Adrenal gland (tissue), 12 donors: Measurements from ENCODE around the gene HEYL. TPM values are rescaled to one million over a fixed set of nuclear protein-coding genes. Genes with fewer than 3 reads are reported as not detected.

Source experiments
- DNase-seq, 7 donors: peaks; one replicate each; pipeline ENCODE4 v3.0.0-alpha.2; 2019 to 2020
- H3K27ac ChIP-seq, 5 donors: fragments of 200-600 bp; sonication (generic) in 4 of 5; 1 replicate in 3 of 5; 2 replicates in 2 of 5; pipeline versions ENCODE4 v1.5.1 to v1.8.0; 2016 to 2020; ENCODE audit warnings: mild to moderate bottlenecking in 1 of 5
- H3K27me3 ChIP-seq: fragments of 200-600 bp; 2 replicates; pipeline ENCODE4 v1.8.0; 2021
- H3K36me3 ChIP-seq, 2 donors: fragments of 200-600 bp; replicated peaks in 1 of 2; 1 replicate in 1 of 2; 2 replicates in 1 of 2; pipeline versions ENCODE4 v1.5.1 to v1.8.0; 2018 to 2022
- H3K4me1 ChIP-seq, 2 donors: fragments of 200-600 bp; replicated peaks in 1 of 2; 1 replicate in 1 of 2; 2 replicates in 1 of 2; pipeline versions ENCODE4 v1.5.1 to v1.8.0; 2018 to 2021
- H3K4me3 ChIP-seq, 4 donors: fragments of 200-600 bp; sonication (generic) in 3 of 4; one replicate each; pipeline ENCODE4 v1.5.1; 2016 to 2018
- H3K9me3 ChIP-seq, 3 donors: fragments of 200-600 bp; sonication (generic) in 1 of 3; replicated peaks in 1 of 3; 1 replicate in 2 of 3; 2 replicates in 1 of 3; pipeline versions ENCODE4 v1.5.1 to v1.8.0; 2016 to 2021
- CTCF ChIP-seq, 6 experiments: fragments of 450-650 bp in 4 of 6; fragments of 200-600 bp in 2 of 6; sonication (generic) in 1 of 6; IDR thresholded peaks; 1 replicate in 5 of 6; 2 replicates in 1 of 6; pipeline versions ENCODE4 v1.5.1 to v1.8.0; 2016 to 2021; ENCODE audit warnings: antibody characterized with exemption in 6 of 6, mild to moderate bottlenecking in 2 of 6, moderate library complexity in 1 of 6
- POLR2A ChIP-seq, 2 donors: fragments of 450-650 bp; IDR thresholded peaks; one replicate each; pipeline ENCODE4 v1.6.1; 2017; ENCODE audit warnings: antibody characterized with exemption in 2 of 2, mild to moderate bottlenecking in 2 of 2, moderate library complexity in 1 of 2
- WGBS, 4 donors: extraction: QIAGEN DNeasy Blood & Tissue Kit in 2 of 4; methylation state at CpG; one replicate each; pipeline versions ENCODE4 v1.1.5 to v1.1.7; 2013 to 2017; 5-methylcytosine and 5-hydroxymethylcytosine counted together
- intact Hi-C, 2 donors: fragments of 100-400 bp; cut with DNase I; formaldehyde crosslinking; loops; one replicate each; pipeline versions ENCODE4 v1.14.1 to v1.15.0; 2022 to 2023
- polyA plus RNA-seq, 3 donors: library from polyadenylated mRNA; stranded (reverse); fragments of 200-250 nt in 2 of 3; fragments of 350-450 nt in 1 of 3; fragmentation: Illumina TruSeq in 1 of 3; extraction: RNeasy Lipid Tissue Mini Kit (QIAGEN cat#74804) in 1 of 3; gene quantifications; one replicate each; pipeline ENCODE4 v1.2.3, GENCODE V29; 2013 to 2014
- total RNA-seq, 9 donors: library from RNA; depleted of rRNA in 4 of 9; stranded (reverse); fragments of >200 nt in 4 of 9; fragments of 120-200 nt in 1 of 9; fragmentation: NEBNext Ultra II Directional in 1 of 9; extraction: Animal tissue kit (Norgen Biotek cat#: 25700) in 1 of 9; gene quantifications; one replicate each; pipeline versions ENCODE4 v1.1.0 to v1.2.4, GENCODE V29; 2013 to 2023
- donor health status: healthy with polysubstance abuse.
- donor health status: Bipolar disorder and iron deficiency.
- donor health status: DM: yes; HTN: yes; CAD: no.
- donor health status: DM: no; HTN: no; CAD: no.
- donor health status: DM: no; HTN: no; CAD: no.
- donor health status: DM: yes; HTN: yes; CAD: no.

The HEYL gene
- total and polyA plus RNA-seq, 12 donors = 2.4 to 27.7 (median 14.0) TPM

GRCh38 chr1:39662861-39663260 lies 23.4 kb upstream of the HEYL start:
- H3K27me3 ChIP-seq = no peaks in the 10 kb centered on the region
- WGBS, 4 donors = 85 to 100% (median 89%) methylated on average over 1 of the region's 1 CpG
- H3K27ac ChIP-seq = no peak overlapping the region
- no peaks in the 10 kb centered on the region for H3K36me3 ChIP-seq
- H3K9me3 ChIP-seq = no peaks in the 10 kb centered on the region
- H3K4me1 ChIP-seq = no peaks in the 10 kb centered on the region
- TF ChIP-seq POLR2A (IDR thresholded peaks at IDR 0.05) (no peak), CTCF (IDR thresholded peaks at IDR 0.05) (no peak)
- DNase-seq = no peak
- no peak overlapping the region for H3K4me3 ChIP-seq
- intact Hi-C loops = no loop called here

DNA sequence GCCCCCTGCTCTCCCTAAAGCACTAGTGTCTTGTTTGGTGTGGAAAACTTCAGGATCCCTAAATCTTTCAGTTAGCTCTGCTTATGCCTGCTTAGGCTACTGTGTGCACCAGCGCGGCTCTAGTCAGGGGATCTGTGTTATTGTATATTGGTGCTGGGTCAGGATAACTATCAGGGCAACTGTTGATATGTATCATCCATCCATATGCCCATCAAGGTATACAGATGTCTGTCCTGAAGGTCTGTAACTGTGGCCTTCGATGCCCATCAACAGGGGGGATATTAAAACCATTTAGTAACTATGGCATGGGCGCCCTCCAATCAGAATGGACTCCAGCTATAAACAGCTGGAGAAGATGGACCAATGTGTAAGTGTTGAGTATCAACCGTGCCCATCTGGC lies 20.1 kb upstream of the HEYL start:
- 79 to 91% (median 85%) methylated on average over 4 to 5 of the region's 5 CpGs for WGBS, 4 donors
- intact Hi-C loops = loop anchor here in 1 of 2 donors (5.0 kb wide), 1 partner anchor 52 kb away; no protein-coding TSS in a partner anchor
- no peak for TF ChIP-seq CTCF (IDR thresholded peaks at IDR 0.05)
- TF ChIP-seq POLR2A (IDR thresholded peaks at IDR 0.05) = no peak
- no peaks in the 10 kb centered on the region for H3K9me3 ChIP-seq
- H3K4me1 ChIP-seq = no peaks in the 10 kb centered on the region
- no peak overlapping the region for H3K4me3 ChIP-seq
- no peak overlapping the region for H3K27ac ChIP-seq
- no peaks in the 10 kb centered on the region for H3K27me3 ChIP-seq
- no peaks in the 10 kb centered on the region for H3K36me3 ChIP-seq
- no peak for DNase-seq

DNA sequence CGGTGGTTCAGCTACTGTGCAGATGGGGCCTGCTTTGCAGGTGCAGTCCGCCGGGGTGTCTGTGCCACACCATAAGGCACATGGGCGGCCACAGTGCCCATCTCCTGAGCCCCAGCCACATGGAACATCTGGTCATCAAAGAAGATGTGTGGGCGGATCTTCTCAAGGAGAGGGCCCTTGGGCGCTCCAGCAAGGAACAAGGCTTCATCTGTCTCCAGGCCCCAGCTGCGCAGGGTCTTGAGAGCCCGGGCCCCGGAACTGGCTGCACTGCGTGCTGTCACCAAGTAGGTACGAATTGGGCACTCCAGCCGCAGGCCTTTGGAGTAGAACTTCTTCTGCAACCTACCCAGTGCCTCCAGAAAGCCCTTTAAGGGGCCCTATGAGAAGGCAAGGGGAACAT lies 19.7 kb upstream of the HEYL start:
- Histone ChIP-seq H3K4me3 (no peak overlapping the region), H3K36me3 (no peaks in the 10 kb centered on the region), H3K27ac (no peak overlapping the region), H3K27me3 (no peaks in the 10 kb centered on the region), H3K4me1 (no peaks in the 10 kb centered on the region), H3K9me3 (no peaks in the 10 kb centered on the region)
- DNase-seq = no peak
- no peak for TF ChIP-seq CTCF (IDR thresholded peaks at IDR 0.05)
- no peak for TF ChIP-seq POLR2A (IDR thresholded peaks at IDR 0.05)
- intact Hi-C loops = loop anchor here in 1 of 2 donors (5.0 kb wide), 1 partner anchor 52 kb away; no protein-coding TSS in a partner anchor
- WGBS, 4 donors = 88 to 94% (median 92%) methylated on average over 10 to 12 of the region's 12 CpGs

GRCh38 chr1:39657923-39658485 lies 18.6 kb upstream of the HEYL start:
- TF ChIP-seq CTCF (IDR thresholded peaks at IDR 0.05) (peak; percentile 46 to 81 (median 70)), POLR2A (IDR thresholded peaks at IDR 0.05) (no peak)
- Histone ChIP-seq H3K36me3 (no peaks in the 10 kb centered on the region), H3K27ac (peak overlapping the region in 1 of 5 donors; percentile 17), H3K4me3 (no peak overlapping the region), H3K27me3 (no peaks in the 10 kb centered on the region), H3K9me3 (no peaks in the 10 kb centered on the region), H3K4me1 (peaks cover 0 to 5% of the 10 kb centered on the region in 2 donors)
- peak; percentile 60 to 81 (median 68) for DNase-seq
- 19 to 30% (median 27%) methylated on average over 5 to 6 of the region's 6 CpGs for WGBS, 4 donors
- intact Hi-C loops = loop anchor here in 1 of 2 donors (5.0 kb wide), 1 partner anchor 51 kb away; no protein-coding TSS in a partner anchor
